Right lobe of liver (tissue), 6 donors: ENCODE results near the gene IFIT5. TPM values are rescaled to one million over a fixed set of nuclear protein-coding genes. Genes with fewer than 3 reads are reported as not detected.

Experiments used
- ATAC-seq, 4 donors: fragments of 200-7000 bp; cut with Tn5 transposase; one replicate each; pipeline ENCODE4 v1.9.1; 2020; ENCODE audit warnings: mild to moderate bottlenecking in 4 of 4, moderate library complexity in 4 of 4
- DNase-seq, 3 donors: peaks; one replicate each; pipeline ENCODE4 v3.0.0-alpha.2; 2020
- H3K27ac ChIP-seq, 3 donors: fragments of 200-600 bp; one replicate each; pipeline ENCODE4 v1.8.0; 2022
- H3K27me3 ChIP-seq, 2 donors: fragments of 200-600 bp; one replicate each; pipeline ENCODE4 v1.8.0; 2022
- H3K36me3 ChIP-seq, 4 donors: fragments of 200-600 bp; sonication (generic) in 1 of 4; one replicate each; pipeline versions ENCODE4 v1.5.1 to v1.8.0; 2017 to 2022; ENCODE audit warnings: control low read depth in 1 of 4
- H3K4me1 ChIP-seq, 4 donors: fragments of 200-600 bp; sonication (generic) in 1 of 4; one replicate each; pipeline versions ENCODE4 v1.5.1 to v1.8.0; 2017 to 2022; ENCODE audit warnings: control low read depth in 1 of 4
- H3K4me3 ChIP-seq, 3 donors: fragments of 200-600 bp; one replicate each; pipeline ENCODE4 v1.8.0; 2022
- H3K9me3 ChIP-seq, 4 donors: fragments of 200-600 bp; sonication (generic) in 1 of 4; one replicate each; pipeline versions ENCODE4 v1.5.1 to v1.8.0; 2017 to 2022; ENCODE audit warnings: control low read depth in 1 of 4
- CTCF ChIP-seq, 4 donors: fragments of 200-600 bp in 3 of 4; fragments of 450-650 bp in 1 of 4; IDR thresholded peaks; one replicate each; pipeline versions ENCODE4 v1.5.1 to v1.8.0; 2016 to 2022; ENCODE audit warnings: antibody characterized with exemption in 4 of 4, mild to moderate bottlenecking in 2 of 4
- POLR2A ChIP-seq: fragments of 450-650 bp; IDR thresholded peaks from one replicate; pipeline ENCODE4 v1.6.1; 2017; ENCODE audit warnings: antibody characterized with exemption, mild to moderate bottlenecking
- WGBS: methylation state at CpG from one replicate; pipeline ENCODE4 v1.1.6; 2018; ENCODE audit warnings: low coverage, low lambda C conversion rate; ENCODE audit not compliant: insufficient coverage; ENCODE audit errors: missing lambda C conversion rate; 5-methylcytosine and 5-hydroxymethylcytosine counted together
- intact Hi-C, 2 donors: fragments of 100-400 bp; cut with DNase I; formaldehyde crosslinking; loops; one replicate each; pipeline versions ENCODE4 v1.11.2 to v1.14.1; 2022
- total RNA-seq, 6 experiments: library from RNA; depleted of rRNA in 2 of 6; stranded (reverse); fragments of >200 nt in 2 of 6; fragmentation: NEBNext Ultra II Directional in 3 of 6; extraction: Animal tissue kit (Norgen Biotek cat#: 25700) in 3 of 6; gene quantifications; one replicate each; pipeline versions ENCODE4 v1.1.0 to v1.2.4, GENCODE V29; 2016 to 2023
- donor health status: DM: no; HTN: yes; CAD: no.
- donor health status: DM: no; HTN: no; CAD: no.
- donor health status: DM: no; HTN: no; CAD: no.
- donor health status: DM: no; HTN: yes; CAD: no.
- donor health status: DM: no; HTN: yes; CAD: no.

IFIT5 gene
- total RNA-seq, 6 experiments from 2014 or later = 4.4 to 11.2 (median 8.3) TPM

GRCh38 chr10:89369156-89370105, 44.9 kb upstream of the IFIT5 start:
- ATAC-seq (peak; percentile 40 to 73 (median 51)), DNase-seq (peak in 1 of 3 donors; percentile 60)
- Histone ChIP-seq H3K36me3 (no peaks in the 10 kb centered on the region), H3K9me3 (no peaks in the 10 kb centered on the region), H3K4me1 (peaks cover 0 to 43% (median 10%) of the 10 kb centered on the region in 4 donors), H3K27ac (peak overlapping the region; percentile 35 to 73 (median 63)), H3K27me3 (no peaks in the 10 kb centered on the region), H3K4me3 (no peak overlapping the region)
- 18% methylated on average over 5 of the region's 5 CpGs for WGBS
- intact Hi-C loops = no loop called here
- TF ChIP-seq POLR2A (no peak), CTCF (IDR thresholded peaks at IDR 0.05) (peak; percentile 61 to 74 (median 64))

- Histone ChIP-seq H3K27ac (no peak overlapping the region), H3K4me3 (no peak overlapping the region), H3K36me3 (no peaks in the 10 kb centered on the region), H3K4me1 (peaks cover 0 to 57% (median 18%) of the 10 kb centered on the region in 4 donors), H3K9me3 (no peaks in the 10 kb centered on the region), H3K27me3 (no peaks in the 10 kb centered on the region)
- ATAC-seq (no peak), DNase-seq (no peak)
- intact Hi-C loops = no loop called here
- TF ChIP-seq CTCF (IDR thresholded peaks at IDR 0.05) = no peak
- no peak for TF ChIP-seq POLR2A
Observed at GRCh38 chr10:89371079-89371478, 43.3 kb upstream of the IFIT5 start.

- intact Hi-C loops = no loop called here
- no peak for TF ChIP-seq CTCF (IDR thresholded peaks at IDR 0.05)
- no peak for TF ChIP-seq POLR2A
Observed at GRCh38 chr10:89371987-89372386, 42.4 kb upstream of the IFIT5 start.

GRCh38 chr10:89373916-89374711, 40.3 kb upstream of the IFIT5 start:
- no peaks in the 10 kb centered on the region for H3K9me3 ChIP-seq
- no peaks in the 10 kb centered on the region for H3K27me3 ChIP-seq
- 8% methylated on average over 3 of the region's 3 CpGs for WGBS
- peaks cover 0 to 45% (median 11%) of the 10 kb centered on the region in 4 donors for H3K4me1 ChIP-seq
- H3K4me3 ChIP-seq = no peak overlapping the region
- ATAC-seq = peak; percentile 88 to 92 (median 90)
- no peak for TF ChIP-seq CTCF (IDR thresholded peaks at IDR 0.05)
- no peak for TF ChIP-seq POLR2A
- intact Hi-C loops = no loop called here
- peak overlapping the region; percentile 66 to 97 (median 89) for H3K27ac ChIP-seq
- peak; percentile 73 to 94 (median 77) for DNase-seq
- H3K36me3 ChIP-seq = no peaks in the 10 kb centered on the region

More at GRCh38 chr10:89371987-89372386, 42.4 kb upstream of the IFIT5 start:
- Histone ChIP-seq H3K4me3 (no peak overlapping the region), H3K27me3 (no peaks in the 10 kb centered on the region), H3K36me3 (no peaks in the 10 kb centered on the region), H3K9me3 (no peaks in the 10 kb centered on the region), H3K27ac (peak overlapping the region in 2 of 3 donors; percentile 89 to 97), H3K4me1 (peaks cover 0 to 57% (median 18%) of the 10 kb centered on the region in 4 donors)
- no peak for ATAC-seq
- DNase-seq = no peak
- 74% methylated on average over 3 of the region's 3 CpGs for WGBS
